NB4 (cell line): ENCODE results near the gene BPIFB2.

Experiments
- CTCF ChIP-seq: IDR thresholded peaks from one replicate; pipeline ENCODE4 v1.5.1; 2012; ENCODE audit warnings: low read depth, low read length
- POLR2A ChIP-seq: IDR thresholded peaks from 2 replicates; pipeline ENCODE4 v1.6.1; 2011; ENCODE audit warnings: mild to moderate bottlenecking; ENCODE audit not compliant: insufficient read length; ENCODE audit errors: extremely low read depth

- TF ChIP-seq CTCF (no peak), POLR2A (no peak)
Observed at GRCh38 chr20:32965115-32965514, 42.4 kb upstream of the BPIFB2 start.
